GM15510 (cell line): ENCODE data around the gene THSD7B.

ENCODE experiments used
- POLR2A ChIP-seq: IDR thresholded peaks from 3 replicates; pipeline ENCODE4 v1.6.1; 2011; ENCODE audit warnings: borderline replicate concordance; ENCODE audit not compliant: insufficient read length; ENCODE audit errors: extremely low read depth

Gene THSD7B

GRCh38 chr2:136765256-136766072 lies at the start of gene THSD7B:
TSS of gene THSD7B (plus strand) at chr2:136765545. CDS start at chr2:136882179, 116,634 bp downstream.
- TF ChIP-seq POLR2A = no peak

- TF ChIP-seq POLR2A = no peak
These were observed 47.1 kb upstream of the THSD7B start for GRCh38 chr2:136718273-136718672.

- no peak for TF ChIP-seq POLR2A
These were observed 37.2 kb upstream of the THSD7B start for GRCh38 chr2:136727973-136728699.

GRCh38 chr2:136736236-136736635 lies 29.1 kb upstream of the THSD7B start:
- no peak for TF ChIP-seq POLR2A

- no peak for TF ChIP-seq POLR2A
These were observed 27.3 kb upstream of the THSD7B start for GRCh38 chr2:136738044-136738443.

- no peak for TF ChIP-seq POLR2A
These were observed 23.9 kb upstream of the THSD7B start for GRCh38 chr2:136741471-136741870.

DNA sequence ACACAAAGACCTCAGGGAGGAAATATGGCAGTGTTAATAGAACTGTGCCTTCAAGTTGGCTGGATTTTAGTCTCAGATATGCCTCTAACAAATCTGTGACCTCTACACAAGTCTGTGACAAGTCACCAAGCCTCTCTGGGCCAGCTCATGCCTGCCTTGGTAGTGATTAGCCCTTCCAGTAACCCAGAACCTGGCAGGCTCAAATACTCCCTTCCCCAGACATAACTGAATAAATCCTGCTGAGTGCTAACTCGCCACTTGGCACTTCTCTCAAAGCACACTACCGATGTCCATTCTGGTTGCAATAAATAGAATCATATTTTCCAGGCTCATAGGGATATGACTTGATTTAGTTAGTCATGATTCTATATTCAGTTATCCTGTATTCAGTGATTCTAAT lies 15.3 kb upstream of the THSD7B start:
- no peak for TF ChIP-seq POLR2A

DNA sequence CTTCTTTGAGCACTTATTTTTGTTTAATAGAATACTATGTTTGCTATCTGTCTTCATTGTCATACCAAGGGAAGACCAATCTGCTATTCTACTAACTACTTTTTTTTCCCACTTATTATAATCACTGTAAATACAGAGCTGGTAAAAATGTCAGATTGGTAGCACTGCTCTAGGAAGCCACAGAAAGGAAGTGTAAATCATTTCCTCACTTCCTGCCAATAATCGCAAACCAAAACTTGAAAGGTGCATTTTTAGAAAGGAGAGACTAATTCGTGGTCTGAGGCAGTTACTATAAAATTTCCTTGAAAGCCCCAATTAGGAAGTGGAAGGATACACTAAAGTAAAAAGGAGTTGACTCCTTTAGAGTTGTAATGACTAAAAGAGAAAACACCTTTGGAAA lies 13.9 kb upstream of the THSD7B start:
- no peak for TF ChIP-seq POLR2A

DNA sequence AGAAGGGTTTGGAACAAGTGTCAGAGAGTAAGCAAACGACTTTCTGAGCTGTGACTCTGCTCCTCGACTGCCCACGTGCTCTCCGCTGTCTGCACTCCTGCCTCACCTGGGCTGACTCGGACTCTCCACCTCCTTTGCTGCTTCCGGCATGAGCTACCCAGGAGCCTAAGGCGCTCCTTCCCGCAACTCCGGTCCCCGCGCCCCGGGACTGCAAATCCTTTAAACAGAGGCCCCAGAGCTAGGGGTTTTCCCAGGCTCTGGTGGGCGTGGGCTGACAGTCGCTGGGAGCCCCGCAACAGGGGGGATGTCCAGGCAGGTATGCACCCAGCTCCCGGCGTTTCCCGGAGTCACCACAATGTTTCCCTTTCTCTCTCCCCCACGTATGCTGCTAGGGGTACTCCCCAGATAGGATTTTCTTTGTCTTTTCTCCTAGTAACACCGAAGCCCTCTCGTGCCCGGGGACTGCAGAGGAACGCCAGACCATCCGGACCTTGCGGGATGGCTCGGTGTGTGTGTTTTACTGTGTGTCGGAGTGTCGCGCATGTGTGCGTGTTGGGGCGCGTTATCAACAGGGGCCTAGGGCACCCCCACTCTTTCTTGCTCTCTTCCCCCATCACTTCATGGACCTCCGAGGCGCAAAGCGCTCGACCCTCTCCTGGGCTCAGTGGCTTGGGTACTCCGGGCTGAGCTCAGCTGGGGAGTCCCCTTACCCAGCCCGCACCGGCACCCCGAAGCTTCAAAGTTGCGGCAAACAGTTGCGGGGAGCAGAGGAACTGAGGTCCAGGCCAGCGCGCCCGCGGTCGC lies 691 bp upstream of the THSD7B start:
- no peak for TF ChIP-seq POLR2A

DNA sequence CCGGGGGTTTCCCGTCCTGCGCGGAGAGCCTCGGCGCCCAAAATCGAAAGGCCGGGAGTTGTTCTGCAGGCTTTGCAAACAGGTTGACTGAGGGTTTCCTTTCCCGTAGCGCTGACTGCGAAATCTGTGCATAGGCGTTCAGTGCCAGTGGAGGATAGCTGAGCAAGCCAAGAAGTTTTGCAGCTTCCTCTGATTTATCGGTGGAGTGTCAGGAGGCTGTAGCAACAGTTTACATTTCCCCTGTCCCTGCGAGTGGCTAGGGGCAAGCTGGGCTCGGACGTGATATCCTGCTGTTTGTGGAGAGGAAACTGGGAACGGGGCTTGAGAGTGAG lies 694 bp downstream of the THSD7B start:
- TF ChIP-seq POLR2A = no peak

DNA sequence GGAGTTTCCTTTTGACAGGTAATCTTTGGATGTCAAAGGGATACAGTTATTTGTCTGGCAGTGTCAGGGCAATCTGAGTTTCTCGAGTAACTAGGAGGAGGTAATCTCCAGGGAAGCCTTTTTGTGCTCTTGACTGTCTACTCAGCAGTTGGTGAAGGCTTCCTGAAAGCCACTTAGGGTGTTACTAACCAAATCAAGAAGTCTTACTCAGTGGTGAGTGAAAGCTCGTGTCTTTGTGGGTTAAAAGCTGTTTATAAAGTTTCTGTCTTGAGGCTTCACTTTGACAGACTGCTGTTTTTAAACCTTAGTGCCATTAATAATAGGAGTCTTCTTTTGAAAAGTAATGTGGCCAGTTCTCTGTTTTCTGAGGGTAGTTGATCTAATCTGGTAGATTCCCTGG lies 1.7 kb downstream of the THSD7B start:
- TF ChIP-seq POLR2A = no peak

DNA sequence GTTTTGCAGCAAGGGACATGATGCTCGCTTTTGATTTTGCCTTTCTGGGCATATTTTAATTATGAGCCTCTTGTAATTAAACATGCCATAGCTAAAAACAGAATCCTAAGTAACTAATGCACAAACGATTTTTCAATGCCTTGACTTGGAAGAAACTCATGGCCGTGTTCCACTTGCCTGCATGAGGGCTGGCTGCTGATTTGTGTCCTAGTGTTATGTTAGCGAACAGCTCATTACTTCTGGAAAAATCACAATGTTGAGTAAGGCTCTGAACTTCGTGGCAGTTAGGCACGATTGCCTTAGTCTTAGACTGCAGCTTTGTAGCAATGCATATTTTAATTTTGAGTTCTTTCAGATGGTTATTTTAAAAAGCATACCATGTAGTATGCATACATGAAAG lies 4.5 kb downstream of the THSD7B start:
- no peak for TF ChIP-seq POLR2A

DNA sequence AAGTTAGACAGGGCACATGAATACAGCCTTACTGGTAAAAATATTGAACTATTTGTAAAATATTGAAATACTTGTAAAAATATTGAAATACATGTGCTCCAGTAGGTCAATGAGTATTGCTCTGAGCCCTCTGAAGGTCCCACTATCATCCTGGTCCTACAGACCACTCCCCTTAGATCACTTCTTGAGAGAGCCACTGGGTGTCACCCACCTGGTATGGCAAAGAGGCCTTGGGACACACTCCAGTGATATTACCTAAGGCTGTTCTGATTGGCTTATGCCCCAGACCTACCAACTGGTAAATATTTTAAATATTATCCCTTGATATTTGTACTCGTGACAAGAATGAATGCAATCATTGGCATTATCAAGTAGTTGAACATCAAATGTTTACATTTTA lies 5.0 kb downstream of the THSD7B start:
- no peak for TF ChIP-seq POLR2A

DNA sequence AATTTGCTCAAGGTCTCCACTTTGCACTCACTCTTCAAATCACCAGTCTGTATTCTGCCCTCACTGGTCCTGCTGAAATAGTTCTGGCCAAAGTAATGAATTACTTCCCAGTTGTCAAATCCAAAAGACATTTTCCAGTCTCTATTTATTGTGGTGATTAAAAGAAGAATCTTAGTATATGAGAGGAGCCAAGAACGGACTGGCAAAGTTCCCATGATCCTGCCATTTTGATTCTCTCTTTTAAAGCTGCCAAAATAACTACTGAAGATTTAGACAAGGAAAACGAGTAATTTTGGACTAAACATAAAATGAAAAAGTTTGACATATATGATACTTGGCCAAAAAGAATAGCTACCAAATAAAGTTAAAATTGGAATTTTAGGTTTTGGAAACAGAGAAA lies 12.0 kb downstream of the THSD7B start:
- TF ChIP-seq POLR2A = no peak

DNA sequence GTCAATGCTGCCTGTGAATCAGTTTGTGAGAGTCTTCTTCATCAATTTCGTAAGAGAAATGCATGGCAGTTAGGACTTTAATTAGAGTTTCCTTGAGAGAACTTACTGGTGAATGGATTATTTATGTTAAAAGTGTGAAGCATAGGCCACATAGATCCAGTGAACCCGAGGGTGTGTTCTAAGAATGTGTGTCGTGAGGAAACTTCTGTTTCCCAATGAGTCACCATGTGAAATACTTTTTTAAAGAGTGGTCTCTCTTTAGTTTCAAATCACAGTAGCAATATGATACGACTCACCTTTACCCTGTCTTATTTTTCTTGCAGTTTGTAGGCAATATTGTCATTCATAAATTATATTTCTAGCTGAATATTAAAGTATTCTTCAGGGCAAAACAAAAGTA lies 18.5 kb downstream of the THSD7B start:
- no peak for TF ChIP-seq POLR2A

DNA sequence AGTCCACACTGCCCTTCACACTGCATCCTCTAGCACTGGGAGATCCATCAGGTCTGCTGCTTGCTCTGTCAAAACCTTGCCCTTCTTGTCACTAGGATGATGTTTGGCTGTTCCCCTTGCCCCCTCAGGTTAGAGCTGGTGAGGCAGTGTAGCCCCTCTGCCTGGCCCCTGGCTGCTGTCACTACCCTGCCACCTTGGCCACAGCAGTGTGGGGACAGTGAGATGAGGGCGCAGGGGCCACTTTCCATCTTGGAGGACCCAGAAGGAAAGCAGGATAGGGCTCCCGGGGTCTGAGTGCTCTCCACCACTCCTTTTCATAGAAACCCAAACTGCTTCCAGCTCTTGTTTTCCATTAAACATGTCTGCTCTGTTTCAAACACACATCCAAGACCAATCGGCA lies 19.9 kb downstream of the THSD7B start:
- TF ChIP-seq POLR2A = no peak

GRCh38 chr2:136787970-136788369 lies 22.6 kb downstream of the THSD7B start:
- TF ChIP-seq POLR2A = no peak
